Activated CD8-positive, alpha-beta memory T cell treated with anti-CD3 and anti-CD28 coated beads for 36 hours (primary cell): ENCODE results near the gene CMTM5. TPM values are rescaled to one million over a fixed set of nuclear protein-coding genes. Genes with fewer than 3 reads are reported as not detected.
"Not testable (repeated sequence)": the region's sequence is repeated elsewhere in the genome, so short reads cannot be mapped to it uniquely, and the experiment has no call there.

Experiments used
- CTCF ChIA-PET: fragments of 350-600 bp; sonication (Branson Sonifier 250); formaldehyde crosslinking; loops from one replicate; lab custom pipeline; 2021; ENCODE audit warnings: antibody characterized with exemption; lab: Charles Lee
- POLR2A ChIA-PET: fragments of 350-600 bp; sonication (Branson Sonifier 250); formaldehyde crosslinking; loops from one replicate; lab custom pipeline; 2021; ENCODE audit warnings: antibody characterized with exemption; lab: Charles Lee
- total RNA-seq, 2 experiments: library from RNA; stranded (reverse); gene quantifications; one replicate each; pipeline ENCODE4 v1.2.3, GENCODE V29; 2021

CMTM5 gene
- total RNA-seq, 2 experiments from 2014 or later = not detected

GRCh38 chr14:23406725-23407355 is 30.0 kb downstream of the CMTM5 start:
- POLR2A ChIA-PET = no interaction called here
- CTCF ChIA-PET = no interaction called here

DNA sequence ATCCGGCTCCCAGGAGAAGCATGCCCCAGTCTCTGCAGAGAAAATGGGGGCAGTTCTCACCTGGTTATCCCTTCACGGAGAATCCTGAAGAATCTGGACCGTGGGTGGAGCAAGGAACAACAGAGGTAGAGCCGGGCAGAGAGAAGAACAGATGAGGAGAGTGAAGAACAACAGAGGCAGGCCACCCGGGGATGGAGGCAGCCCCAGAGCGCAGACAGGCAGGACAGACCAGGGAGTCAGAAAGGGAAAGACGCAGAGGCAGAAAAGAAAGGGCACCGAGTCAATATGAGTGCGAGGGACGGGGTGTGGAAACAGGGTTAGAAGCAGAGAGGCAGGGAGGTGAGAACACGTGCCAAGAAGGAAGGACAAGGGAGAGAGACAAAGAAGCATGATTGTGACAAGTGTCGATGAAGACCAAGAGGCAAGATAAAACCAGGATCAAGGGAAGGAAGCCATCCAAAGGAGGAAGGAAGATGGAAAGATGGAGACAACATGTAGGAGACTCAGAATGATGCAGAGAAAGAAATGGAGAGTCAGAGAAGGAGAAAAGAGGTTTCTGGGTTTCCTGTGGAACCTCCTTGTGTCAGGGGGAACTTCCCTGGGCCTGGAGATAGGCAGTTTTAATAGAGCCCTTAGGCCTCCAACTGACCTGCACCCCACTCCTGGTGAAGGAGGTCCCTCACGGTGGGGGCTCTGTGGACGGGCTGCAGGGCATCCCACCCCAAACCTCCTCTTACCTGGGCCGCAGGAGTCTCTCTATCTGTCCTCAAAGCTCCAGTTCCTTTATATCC is 30.9 kb downstream of the CMTM5 start, which contains the start of gene MYH6:
Gene MYH6 (minus strand): TSS at position 758 of the 791 bp plus-strand sequence. CDS start 1,050 bp downstream, outside the sequence.
- ChIA-PET CTCF (no interaction called here), POLR2A (no interaction called here)

DNA sequence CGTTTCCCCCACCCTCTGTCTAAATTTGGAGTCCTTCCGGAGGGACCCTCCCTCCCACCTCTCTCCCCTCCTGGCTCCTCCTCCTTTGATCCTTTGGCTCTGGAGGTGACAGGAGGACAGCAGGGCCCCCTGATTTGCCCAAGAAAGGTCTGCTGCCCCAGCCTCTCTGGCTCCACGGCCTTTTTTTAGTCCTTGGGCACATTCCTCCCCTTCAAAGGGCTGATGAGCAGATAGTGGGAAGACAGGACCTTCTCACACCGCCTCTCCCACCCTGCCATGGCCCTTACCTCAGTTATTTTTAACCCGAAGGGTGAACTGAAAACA is 31.4 kb downstream of the CMTM5 start:
- ChIA-PET CTCF (no interaction called here), POLR2A (no interaction called here)

GRCh38 chr14:23409475-23409874 is 32.6 kb downstream of the CMTM5 start:
- ChIA-PET POLR2A (no interaction called here), CTCF (no interaction called here)

DNA sequence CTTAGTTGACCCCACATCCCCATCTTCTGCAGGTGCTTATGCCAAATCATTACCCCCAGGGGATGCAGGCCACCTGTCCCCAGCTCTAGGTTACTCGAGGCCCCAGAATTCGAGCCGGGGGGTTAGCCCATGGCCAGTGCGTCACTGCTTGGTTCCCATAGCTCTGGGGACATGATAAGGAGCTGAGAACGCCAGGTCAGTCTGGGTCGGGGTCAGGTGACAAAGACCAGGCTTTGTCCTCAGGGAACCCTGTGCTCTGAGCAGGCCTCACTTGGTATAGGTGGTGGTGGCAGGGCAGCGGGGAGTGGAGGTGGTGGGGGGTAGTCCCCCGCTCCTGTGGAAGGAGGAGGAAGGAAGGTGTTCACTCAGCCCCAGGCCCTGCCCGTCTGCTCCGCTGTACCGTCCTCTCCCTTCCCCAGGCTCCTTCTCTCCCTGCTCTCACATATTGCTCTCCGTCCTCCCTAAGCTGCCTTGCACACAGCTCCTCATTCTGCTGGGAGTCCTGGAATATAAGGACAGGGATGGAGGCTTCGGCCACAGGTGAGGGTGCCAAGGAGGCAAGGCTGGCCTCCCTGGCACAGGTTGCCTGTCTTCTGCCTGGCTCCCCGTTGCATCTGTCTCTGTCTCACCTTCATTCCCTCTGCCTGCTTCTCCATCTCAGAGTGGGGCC is 33.3 kb downstream of the CMTM5 start:
- POLR2A ChIA-PET = no interaction called here

DNA sequence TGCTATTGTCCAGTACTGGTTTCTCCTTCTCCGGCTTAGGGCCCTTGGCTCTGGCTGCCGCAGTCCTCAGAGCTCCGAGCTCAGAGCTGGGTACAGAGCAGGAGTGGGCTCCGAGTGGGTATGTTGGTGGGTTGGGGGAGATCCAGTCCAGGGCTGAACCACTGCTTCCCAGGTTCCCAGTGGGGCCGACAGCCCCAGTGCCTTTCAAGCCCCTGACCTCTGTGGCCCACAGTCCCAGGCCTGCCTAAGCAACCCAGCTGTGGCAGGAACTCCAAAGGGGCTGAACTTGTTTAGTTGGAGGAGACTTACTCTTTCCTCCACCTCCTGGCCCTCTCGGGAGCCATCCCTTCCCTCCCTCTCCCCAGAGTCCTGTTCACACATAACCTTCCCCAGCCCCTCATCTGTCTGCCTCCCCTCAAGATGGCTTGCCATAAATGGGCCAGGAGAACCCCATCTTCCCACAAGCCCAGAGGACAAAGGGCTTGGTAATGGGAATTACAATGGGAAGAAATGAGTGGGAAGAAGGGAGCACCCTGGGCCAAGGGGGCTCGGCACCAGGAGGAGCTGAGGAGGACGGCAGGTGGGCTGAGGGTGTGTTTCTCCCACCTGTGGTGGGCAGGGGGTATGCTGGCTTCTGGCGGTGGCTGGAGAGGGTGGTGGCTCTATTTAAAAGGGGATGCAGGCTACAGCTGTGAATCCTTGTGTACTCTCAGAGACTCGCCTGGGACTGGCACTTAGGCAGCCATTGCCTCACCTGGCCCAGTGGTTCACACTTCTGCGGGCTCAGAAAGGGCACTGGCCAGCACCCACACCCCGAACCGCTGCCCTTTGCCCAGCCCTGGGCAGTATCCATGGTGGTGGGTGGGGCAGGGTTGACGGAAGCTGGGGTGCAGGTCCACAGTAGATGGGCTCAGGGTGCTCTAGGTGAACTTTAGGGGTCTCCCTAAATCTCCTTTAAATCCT is 35.0 kb downstream of the CMTM5 start:
- ChIA-PET POLR2A (no interaction called here), CTCF (no interaction called here)

More for the DNA sequence above, 33.3 kb downstream of the CMTM5 start:
- CTCF ChIA-PET = no interaction called here

GRCh38 chr14:23413681-23414080 is 36.8 kb downstream of the CMTM5 start:
- POLR2A ChIA-PET = interaction anchor here (0.7 kb wide), 1 partner anchor 48 kb away, joined by 6 read pairs; no protein-coding TSS in a partner anchor

GRCh38 chr14:23414254-23414653 is 37.4 kb downstream of the CMTM5 start:
- CTCF ChIA-PET = no interaction called here

More at GRCh38 chr14:23413681-23414080, 36.8 kb downstream of the CMTM5 start:
- CTCF ChIA-PET = no interaction called here

GRCh38 chr14:23414906-23415820 is 38.3 kb downstream of the CMTM5 start:
- CTCF ChIA-PET = no interaction called here
- POLR2A ChIA-PET = no interaction called here

More at GRCh38 chr14:23414254-23414653, 37.4 kb downstream of the CMTM5 start:
- POLR2A ChIA-PET = no interaction called here

- POLR2A ChIA-PET = no interaction called here
- CTCF ChIA-PET = no interaction called here
Observed at GRCh38 chr14:23415821-23416778, 39.3 kb downstream of the CMTM5 start.

DNA sequence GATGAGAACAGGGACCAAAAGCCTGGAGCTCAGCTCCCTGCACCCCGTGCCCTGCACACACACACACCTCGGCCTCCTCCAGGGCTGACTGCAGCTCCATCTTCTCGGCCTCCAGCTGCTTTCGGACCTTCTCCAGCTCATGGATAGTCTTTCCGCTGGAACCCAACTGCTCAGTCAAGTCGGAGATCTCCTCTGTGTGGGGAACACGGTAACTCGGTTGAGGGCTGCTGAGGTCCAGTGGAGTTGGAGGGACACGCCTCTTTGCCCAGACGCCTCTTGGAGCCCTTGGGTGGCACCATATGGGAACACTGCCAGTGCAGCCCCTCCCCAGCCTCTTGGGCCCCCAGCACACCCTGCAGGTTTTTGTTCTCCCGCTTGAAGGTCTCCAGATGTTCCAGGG is 40.0 kb downstream of the CMTM5 start:
- CTCF ChIA-PET = no interaction called here
- POLR2A ChIA-PET = no interaction called here

GRCh38 chr14:23417269-23417668 is 40.4 kb downstream of the CMTM5 start:
- CTCF ChIA-PET = not testable (repeated sequence)
- POLR2A ChIA-PET = interaction anchor here (0.5 kb wide), 1 partner anchor 39 kb away, joined by 3 read pairs; no protein-coding TSS in a partner anchor

- ChIA-PET CTCF (no interaction called here), POLR2A (no interaction called here)
Observed at GRCh38 chr14:23418021-23418420, 41.2 kb downstream of the CMTM5 start.

GRCh38 chr14:23419646-23420045 is 42.8 kb downstream of the CMTM5 start:
- CTCF ChIA-PET, POLR2A ChIA-PET: not testable (repeated sequence)

- CTCF ChIA-PET = interaction anchor here (1.6 kb wide), 1 partner anchor 41 kb away, joined by 5 read pairs; no protein-coding TSS in a partner anchor
- POLR2A ChIA-PET = interaction anchor here (0.7 kb wide), 1 partner anchor 120 kb away, joined by 3 read pairs; no protein-coding TSS in a partner anchor
Observed at GRCh38 chr14:23421594-23421993, 44.7 kb downstream of the CMTM5 start.

DNA sequence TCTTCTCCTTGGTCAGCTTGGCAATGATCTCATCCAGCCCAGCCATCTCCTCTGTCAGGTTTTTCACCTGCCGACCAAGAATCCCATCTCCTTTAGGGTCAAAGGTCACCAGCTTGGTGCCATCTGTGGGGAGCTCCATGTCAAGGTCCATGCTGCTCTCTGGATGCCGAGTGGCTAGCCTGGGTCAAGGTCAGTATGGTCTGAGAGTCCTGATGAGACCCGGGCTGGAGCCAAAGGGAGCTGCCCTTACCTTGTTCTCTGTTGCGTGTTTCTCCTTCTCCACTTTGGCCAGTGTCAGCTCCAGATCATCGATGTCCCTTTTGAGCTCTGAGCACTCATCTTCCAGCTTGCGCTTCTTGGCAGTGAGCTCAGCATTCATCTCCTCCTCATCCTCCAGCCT is 46.8 kb downstream of the CMTM5 start:
- CTCF ChIA-PET = interaction anchor here (1.2 kb wide), 1 partner anchor 44 kb away, joined by 4 read pairs; no protein-coding TSS in a partner anchor
- POLR2A ChIA-PET = no interaction called here

DNA sequence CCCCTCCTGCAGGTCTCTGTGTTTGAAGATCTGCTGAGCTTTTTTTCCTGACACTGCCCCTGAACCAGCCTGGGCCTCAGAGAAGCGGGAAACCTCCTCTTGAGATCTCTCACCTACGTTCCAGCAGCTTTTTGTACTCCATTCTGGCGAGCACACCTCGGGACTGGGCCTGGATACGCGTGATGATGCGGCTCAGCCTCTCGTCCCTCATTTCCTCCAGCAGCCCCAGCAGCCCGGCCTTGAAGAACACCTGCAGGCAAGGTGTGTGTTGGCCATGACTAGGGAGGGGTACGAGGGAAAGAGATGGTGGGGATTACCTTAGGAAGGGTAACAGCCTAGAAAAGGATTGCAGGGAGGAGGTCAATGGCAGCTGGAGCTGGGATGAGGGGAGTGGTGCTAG is 48.3 kb downstream of the CMTM5 start:
- ChIA-PET POLR2A (no interaction called here), CTCF (no interaction called here)
